ENCODE results near the gene KRT84. TPM values are rescaled to one million over a fixed set of nuclear protein-coding genes. Genes with fewer than 3 reads are reported as not detected.

Gene KRT84
- total and polyA plus RNA-seq, 10 of the 15 experiments (the other 5 are each of a cell fraction or from before 2014, with no cell fraction given), result not detected

- Histone ChIP-seq H3K36me3 (ENCODE audit: control insufficient read depth in 2 of 2, insufficient read depth in 2 of 2, low read length in 1 of 2) (no peaks in the 10 kb centered on the region), H2AFZ (ENCODE audit: control insufficient read depth, low read depth, low read length) (no peak overlapping the region), H3K27me3 (replicated peaks in 1 of 2; ENCODE audit: control insufficient read depth in 2 of 2, insufficient read depth in 2 of 2, low read length in 1 of 2) (no peaks in the 10 kb centered on the region), H4K20me1 (ENCODE audit: control insufficient read depth, insufficient read depth) (no peaks in the 10 kb centered on the region; the same call in 1 of the 2 replicates), H3K79me2 (ENCODE audit: control insufficient read depth, insufficient read depth, low read length) (no peaks in the 10 kb centered on the region), H3K4me1 (ENCODE audit: control insufficient read depth, insufficient read depth, low read length) (peaks cover 12% of the 10 kb centered on the region), H3K9me3 (replicated peaks; ENCODE audit: control insufficient read depth, insufficient read depth, low read length) (no peaks in the 10 kb centered on the region), H3K9ac (ENCODE audit: control insufficient read depth, insufficient read depth, low read length) (no peak overlapping the region), H3K27ac (ENCODE audit: control insufficient read depth, insufficient read depth) (no peak overlapping the region), H3K4me3 (no peak overlapping the region), H3K4me2 (ENCODE audit: control insufficient read depth, insufficient read depth) (no peak overlapping the region)
- ChIA-PET SMC1A (ENCODE audit: uncharacterized antibody, unreplicated experiment) (no interaction called here), RAD21 (ENCODE audit: unreplicated experiment) (no interaction called here), POLR2A (no interaction called here), CTCF (interaction anchor here (0.6 to 2.2 kb wide), 7 partner anchors 8 to 510 kb away, joined by 3 to 21 read pairs (median 4); no protein-coding TSS in a partner anchor)
- in situ Hi-C loops (cut with MboI), result no loop called here
- no peak for DNase-seq (ENCODE audit: low read depth, low spot score)
- WGBS (ENCODE audit: insufficient coverage, insufficient replicate concordance, low lambda C conversion rate, missing lambda C conversion rate), result 44% methylated on average over 13 of the region's 13 CpGs
- ATAC-seq, result no peak
- intact Hi-C loops (cut with micrococcal nuclease; ENCODE audit: unreplicated experiment), result no loop called here
- no peak for FAIRE-seq
- TF ChIP-seq MTA3 (IDR thresholded peaks at IDR 0.05; ENCODE audit: borderline replicate concordance, low read length) (no peak), TARDBP (IDR thresholded peaks at IDR 0.05; ENCODE audit: borderline replicate concordance) (no peak), ETV6 (conservative IDR thresholded peaks at IDR 0.05 in 1 of 2, IDR thresholded peaks at IDR 0.05 in 1 of 2; ENCODE audit: borderline replicate concordance in 1 of 2, low read depth in 1 of 2) (no peak), RAD21 (IDR thresholded peaks at IDR 0.05; ENCODE audit: insufficient read depth, low read depth, low read length) (no peak), SMAD5 (IDR thresholded peaks at IDR 0.05; ENCODE audit: low read depth) (no peak), BMI1 (IDR thresholded peaks at IDR 0.05; ENCODE audit: borderline replicate concordance) (no peak), CBX3 (IDR thresholded peaks at IDR 0.05; ENCODE audit: borderline replicate concordance, low read depth) (no peak), RBBP5 (conservative IDR thresholded peaks at IDR 0.05) (no peak), TAF1 (IDR thresholded peaks at IDR 0.05; ENCODE audit: borderline replicate concordance, low read depth, low read length) (no peak), POLR2AphosphoS5 (IDR thresholded peaks at IDR 0.05; ENCODE audit: low read length) (no peak), ZNF384 (IDR thresholded peaks at IDR 0.05; ENCODE audit: borderline replicate concordance, low read depth, low read length) (no peak), RELB (IDR thresholded peaks at IDR 0.05; ENCODE audit: low read depth) (no peak), NRF1 (conservative IDR thresholded peaks at IDR 0.05; ENCODE audit: low read depth, low read length) (no peak)
- BruUV-seq (replicated peaks), result no TSS peak
These were observed 24.7 kb downstream of the KRT84 start for GRCh38 chr12:52360663-52361271.

All from GM12878 (cell line).